Measurements from ENCODE around the gene GNG2. TPM values are rescaled to one million over a fixed set of nuclear protein-coding genes. Genes with fewer than 3 reads are reported as not detected.

GNG2 gene
- total RNA-seq, 2 donors from 2014 or later: 5.9 to 6.3 TPM

- no peak overlapping the region for H3K4me3 ChIP-seq
- no peaks in the 10 kb centered on the region for H3K36me3 ChIP-seq
- H3K27me3 ChIP-seq: no peaks in the 10 kb centered on the region
- TF ChIP-seq, protein P1, sequence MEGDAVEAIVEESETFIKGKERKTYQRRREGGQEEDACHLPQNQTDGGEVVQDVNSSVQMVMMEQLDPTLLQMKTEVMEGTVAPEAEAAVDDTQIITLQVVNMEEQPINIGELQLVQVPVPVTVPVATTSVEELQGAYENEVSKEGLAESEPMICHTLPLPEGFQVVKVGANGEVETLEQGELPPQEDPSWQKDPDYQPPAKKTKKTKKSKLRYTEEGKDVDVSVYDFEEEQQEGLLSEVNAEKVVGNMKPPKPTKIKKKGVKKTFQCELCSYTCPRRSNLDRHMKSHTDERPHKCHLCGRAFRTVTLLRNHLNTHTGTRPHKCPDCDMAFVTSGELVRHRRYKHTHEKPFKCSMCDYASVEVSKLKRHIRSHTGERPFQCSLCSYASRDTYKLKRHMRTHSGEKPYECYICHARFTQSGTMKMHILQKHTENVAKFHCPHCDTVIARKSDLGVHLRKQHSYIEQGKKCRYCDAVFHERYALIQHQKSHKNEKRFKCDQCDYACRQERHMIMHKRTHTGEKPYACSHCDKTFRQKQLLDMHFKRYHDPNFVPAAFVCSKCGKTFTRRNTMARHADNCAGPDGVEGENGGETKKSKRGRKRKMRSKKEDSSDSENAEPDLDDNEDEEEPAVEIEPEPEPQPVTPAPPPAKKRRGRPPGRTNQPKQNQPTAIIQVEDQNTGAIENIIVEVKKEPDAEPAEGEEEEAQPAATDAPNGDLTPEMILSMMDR (IDR thresholded peaks at IDR 0.05): no peak
- H3K4me1 ChIP-seq: peaks cover 0 to 4% of the 10 kb centered on the region in 2 donors
- DNase-seq (ENCODE audit: low spot score): no peak
- H3K27ac ChIP-seq: no peak overlapping the region
- H3K9me3 ChIP-seq: no peaks in the 10 kb centered on the region
Measured at GRCh38 chr14:51865953-51866747, 5.7 kb downstream of the GNG2 start.

DNA sequence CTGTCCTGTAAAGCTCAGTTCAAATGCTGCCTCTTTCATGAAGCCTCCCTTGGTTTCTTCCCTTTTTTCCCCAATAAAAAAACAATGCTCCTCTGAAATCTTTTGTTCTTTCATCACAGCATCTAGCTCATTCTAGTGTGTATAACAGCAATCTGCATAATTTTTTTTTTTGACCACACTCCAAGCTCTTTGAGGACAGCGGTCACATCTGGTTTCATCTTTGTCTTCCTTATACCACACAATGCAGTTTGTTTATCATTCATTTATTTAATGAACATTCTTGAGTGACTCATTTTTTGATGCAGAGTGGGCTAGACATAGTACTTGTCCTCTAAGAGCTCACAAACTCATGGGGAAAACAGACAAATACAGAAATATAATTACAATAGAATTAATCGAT, 7.3 kb downstream of the GNG2 start:
- Histone ChIP-seq H3K36me3 (no peaks in the 10 kb centered on the region), H3K27me3 (no peaks in the 10 kb centered on the region), H3K4me1 (peaks cover 0 to 4% of the 10 kb centered on the region in 2 donors), H3K9me3 (no peaks in the 10 kb centered on the region), H3K4me3 (no peak overlapping the region), H3K27ac (no peak overlapping the region)
- no peak for DNase-seq (ENCODE audit: low spot score)
- TF ChIP-seq, protein P1 (IDR thresholded peaks at IDR 0.05): no peak

- TF ChIP-seq, protein P1 (IDR thresholded peaks at IDR 0.05): no peak
- Histone ChIP-seq H3K4me1 (peaks cover 0 to 11% of the 10 kb centered on the region in 2 donors), H3K9me3 (no peaks in the 10 kb centered on the region), H3K36me3 (no peaks in the 10 kb centered on the region), H3K27me3 (no peaks in the 10 kb centered on the region), H3K27ac (no peak overlapping the region), H3K4me3 (no peak overlapping the region)
- DNase-seq (ENCODE audit: low spot score): no peak
Measured at GRCh38 chr14:51868405-51868804, 8.0 kb downstream of the GNG2 start.

DNA sequence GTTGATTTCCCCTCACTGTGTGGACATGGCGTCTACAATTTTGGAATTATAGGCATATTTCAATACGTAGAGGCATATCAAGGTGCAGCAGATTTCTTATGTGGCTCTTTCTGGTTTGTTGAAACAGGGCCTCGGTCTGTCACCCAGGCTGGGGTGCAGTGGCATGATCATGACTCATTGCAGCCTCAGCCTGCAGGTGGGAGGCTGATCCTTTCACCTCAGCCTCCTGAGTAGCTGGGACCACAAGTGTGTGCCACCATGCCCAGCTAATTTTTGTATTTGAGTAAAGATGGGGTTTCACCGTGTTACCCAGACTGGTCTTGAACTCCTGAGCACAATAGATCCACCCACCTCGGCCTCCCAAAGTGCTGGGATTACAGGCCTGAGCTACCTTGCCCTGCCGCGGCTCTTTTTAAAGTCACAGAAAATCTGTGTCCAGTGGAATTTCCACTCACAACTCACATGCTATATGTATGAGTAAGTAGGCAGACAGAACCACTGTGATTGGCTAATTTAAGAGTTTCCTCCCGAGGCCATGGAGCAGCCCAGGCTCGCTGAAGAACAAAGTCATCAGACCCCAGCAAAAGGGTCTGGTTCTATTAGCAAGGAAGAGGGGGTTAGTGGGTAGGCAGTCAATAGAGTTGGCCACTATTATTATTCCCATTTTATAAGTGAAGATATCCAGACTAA, 9.1 kb downstream of the GNG2 start:
- Histone ChIP-seq H3K27me3 (no peaks in the 10 kb centered on the region), H3K27ac (no peak overlapping the region), H3K36me3 (no peaks in the 10 kb centered on the region), H3K9me3 (no peaks in the 10 kb centered on the region), H3K4me1 (peaks cover 0 to 16% of the 10 kb centered on the region in 2 donors), H3K4me3 (no peak overlapping the region)
- DNase-seq (ENCODE audit: low spot score): no peak
- TF ChIP-seq, protein P1 (IDR thresholded peaks at IDR 0.05): no peak

GRCh38 chr14:51870606-51871005, 10.2 kb downstream of the GNG2 start:
- no peak overlapping the region for H3K27ac ChIP-seq
- no peaks in the 10 kb centered on the region for H3K27me3 ChIP-seq
- H3K4me1 ChIP-seq: peaks cover 0 to 16% of the 10 kb centered on the region in 2 donors
- DNase-seq (ENCODE audit: low spot score): no peak
- TF ChIP-seq, protein P1 (IDR thresholded peaks at IDR 0.05): no peak
- H3K9me3 ChIP-seq: no peaks in the 10 kb centered on the region
- H3K36me3 ChIP-seq: no peaks in the 10 kb centered on the region
- no peak overlapping the region for H3K4me3 ChIP-seq

All from right atrium auricular region (tissue), 2 donors.